Osteoblast (primary cell): ENCODE measurements around the gene YWHAE. TPM values are rescaled to one million over a fixed set of nuclear protein-coding genes. Genes with fewer than 3 reads are reported as not detected.

Experiments
- DNase-seq: peaks from one replicate; pipeline ENCODE4 v3.0.0; 2011; ENCODE audit warnings: low spot score, mixed read lengths; ENCODE audit not compliant: insufficient read length; ENCODE audit errors: missing footprints
- H2AFZ ChIP-seq: 2 replicates; pipeline ENCODE4 v1.6.0; 2011; ENCODE audit warnings: mild to moderate bottlenecking, low read length
- H3K27ac ChIP-seq: 2 replicates; pipeline ENCODE4 v1.5.1; 2011; ENCODE audit warnings: mild to moderate bottlenecking, low read depth, low read length, moderate library complexity
- H3K27me3 ChIP-seq: 2 replicates; pipeline ENCODE4 v1.6.0; 2012; ENCODE audit warnings: mild to moderate bottlenecking, control low read depth, inconsistent platforms, low read length, moderate library complexity; ENCODE audit not compliant: insufficient read depth
- H3K36me3 ChIP-seq: 2 replicates; pipeline ENCODE4 v1.5.1; 2011; ENCODE audit warnings: mild to moderate bottlenecking, low read length, control low read depth, moderate library complexity; ENCODE audit not compliant: insufficient read depth
- H3K4me1 ChIP-seq: 2 replicates; pipeline ENCODE4 v1.5.1; 2011; ENCODE audit warnings: mild to moderate bottlenecking, low read length, control low read depth, moderate library complexity; ENCODE audit not compliant: insufficient read depth
- H3K4me2 ChIP-seq: 2 replicates; pipeline ENCODE4 v1.6.0; 2011; ENCODE audit warnings: mild to moderate bottlenecking, low read length; ENCODE audit not compliant: insufficient read depth
- H3K4me3 ChIP-seq: fragments of 200-600 bp; sonication (generic); 3 replicates; pipeline ENCODE4 v1.5.1; 2012; ENCODE audit warnings: mild to moderate bottlenecking, low read length, inconsistent platforms; ENCODE audit not compliant: insufficient read depth
- H3K79me2 ChIP-seq: 2 replicates; pipeline ENCODE4 v1.6.0; 2012; ENCODE audit warnings: mild to moderate bottlenecking, low read length, control low read depth, inconsistent platforms; ENCODE audit not compliant: insufficient read depth
- H3K9me3 ChIP-seq: 2 replicates; pipeline ENCODE4 v1.5.1; 2011; ENCODE audit warnings: low read depth, low read length, control low read depth
- H4K20me1 ChIP-seq: 2 replicates; pipeline ENCODE4 v1.6.0; 2012; ENCODE audit warnings: mild to moderate bottlenecking, low read length, control low read depth; ENCODE audit not compliant: insufficient read depth
- total RNA-seq: library from RNA; depleted of rRNA; stranded (reverse); fragments of >200 nt; gene quantifications from 2 replicates; pipeline ENCODE4 v1.2.3, GENCODE V29; 2012
- TF ChIP-seq, protein P1 (sequence below): IDR thresholded peaks from 2 replicates; pipeline ENCODE4 v1.5.1; 2011; ENCODE audit warnings: mild to moderate bottlenecking, low read depth, low read length, moderate library complexity; ENCODE audit errors: extremely low read depth

The YWHAE gene
- total RNA-seq, 1 donor: 433 TPM

DNA sequence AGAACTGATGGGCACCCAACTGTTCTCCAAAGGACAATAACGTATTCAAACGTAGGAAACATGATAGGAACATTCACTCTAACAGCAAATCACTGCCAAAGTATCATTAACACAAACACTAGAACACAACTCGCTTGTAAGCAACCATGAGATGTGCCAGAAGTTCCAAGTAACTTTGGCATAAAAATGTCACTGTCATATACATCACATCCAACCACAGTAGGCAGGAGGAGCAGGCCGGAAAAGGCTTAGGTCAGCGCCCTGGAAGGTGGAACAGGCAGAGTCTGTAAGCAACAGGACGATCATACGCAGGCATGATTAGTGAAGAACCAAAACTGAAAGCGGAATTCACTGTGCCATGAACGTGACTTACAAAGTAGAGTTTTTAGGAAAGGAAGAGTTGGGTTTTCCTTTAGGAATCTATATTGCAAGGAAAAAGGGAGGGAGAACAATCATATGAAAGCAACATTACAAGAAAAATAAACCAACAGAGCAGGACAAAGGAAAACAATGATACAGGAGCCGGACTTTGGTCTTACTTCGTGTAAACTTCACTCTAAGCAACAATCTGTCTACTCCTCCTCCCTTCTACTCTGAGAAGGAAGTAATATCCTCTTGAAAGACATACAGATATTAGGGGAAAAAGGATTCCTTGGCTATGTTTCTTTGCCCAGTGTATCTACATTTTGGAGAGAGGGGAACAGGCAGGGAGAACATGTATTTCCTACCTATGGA is 52.3 kb downstream of the YWHAE start:
- Histone ChIP-seq H3K9me3 (no peaks in the 10 kb centered on the region), H3K27ac (peak overlapping the region; percentile 10), H3K79me2 (peaks cover 91% of the 10 kb centered on the region), H3K4me3 (peak overlapping the region; percentile 18), H3K27me3 (no peaks in the 10 kb centered on the region), H4K20me1 (peaks cover 53% of the 10 kb centered on the region), H3K36me3 (peaks cover 49% of the 10 kb centered on the region), H3K4me2 (peak overlapping the region; percentile 58), H3K4me1 (no peaks in the 10 kb centered on the region), H2AFZ (no peak overlapping the region)
- peak; percentile 80 for DNase-seq
- TF ChIP-seq, protein P1, sequence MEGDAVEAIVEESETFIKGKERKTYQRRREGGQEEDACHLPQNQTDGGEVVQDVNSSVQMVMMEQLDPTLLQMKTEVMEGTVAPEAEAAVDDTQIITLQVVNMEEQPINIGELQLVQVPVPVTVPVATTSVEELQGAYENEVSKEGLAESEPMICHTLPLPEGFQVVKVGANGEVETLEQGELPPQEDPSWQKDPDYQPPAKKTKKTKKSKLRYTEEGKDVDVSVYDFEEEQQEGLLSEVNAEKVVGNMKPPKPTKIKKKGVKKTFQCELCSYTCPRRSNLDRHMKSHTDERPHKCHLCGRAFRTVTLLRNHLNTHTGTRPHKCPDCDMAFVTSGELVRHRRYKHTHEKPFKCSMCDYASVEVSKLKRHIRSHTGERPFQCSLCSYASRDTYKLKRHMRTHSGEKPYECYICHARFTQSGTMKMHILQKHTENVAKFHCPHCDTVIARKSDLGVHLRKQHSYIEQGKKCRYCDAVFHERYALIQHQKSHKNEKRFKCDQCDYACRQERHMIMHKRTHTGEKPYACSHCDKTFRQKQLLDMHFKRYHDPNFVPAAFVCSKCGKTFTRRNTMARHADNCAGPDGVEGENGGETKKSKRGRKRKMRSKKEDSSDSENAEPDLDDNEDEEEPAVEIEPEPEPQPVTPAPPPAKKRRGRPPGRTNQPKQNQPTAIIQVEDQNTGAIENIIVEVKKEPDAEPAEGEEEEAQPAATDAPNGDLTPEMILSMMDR: no peak

DNA sequence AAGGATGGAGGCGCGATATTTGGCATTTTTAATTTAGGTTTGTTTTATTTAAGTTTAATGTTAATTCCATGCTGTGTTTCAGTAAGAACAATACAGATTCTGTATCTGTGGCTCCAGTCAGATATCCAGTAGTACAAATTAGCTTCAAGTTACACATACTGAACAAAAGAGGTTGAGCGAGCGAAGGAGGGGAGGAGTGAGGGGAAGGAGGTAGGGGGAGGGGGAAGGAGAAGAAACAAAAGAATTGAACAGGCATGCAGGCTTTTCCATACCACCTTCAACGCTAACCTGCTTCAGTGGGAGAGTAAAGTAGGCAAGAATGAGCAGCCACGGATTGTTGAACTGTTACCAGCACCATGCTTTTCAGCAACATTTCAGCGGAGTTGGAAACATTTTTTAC is 55.5 kb downstream of the YWHAE start:
- TF ChIP-seq, protein P1: no peak
- no peak overlapping the region for H3K27ac ChIP-seq
- peaks cover 59% of the 10 kb centered on the region for H3K79me2 ChIP-seq
- H3K9me3 ChIP-seq: no peaks in the 10 kb centered on the region
- H3K27me3 ChIP-seq: no peaks in the 10 kb centered on the region
- peaks cover 33% of the 10 kb centered on the region for H4K20me1 ChIP-seq
- H3K4me2 ChIP-seq: no peak overlapping the region
- no peak overlapping the region for H3K4me3 ChIP-seq
- no peak overlapping the region for H2AFZ ChIP-seq
- H3K4me1 ChIP-seq: no peaks in the 10 kb centered on the region
- peaks cover 39% of the 10 kb centered on the region for H3K36me3 ChIP-seq
- DNase-seq: no peak

DNA sequence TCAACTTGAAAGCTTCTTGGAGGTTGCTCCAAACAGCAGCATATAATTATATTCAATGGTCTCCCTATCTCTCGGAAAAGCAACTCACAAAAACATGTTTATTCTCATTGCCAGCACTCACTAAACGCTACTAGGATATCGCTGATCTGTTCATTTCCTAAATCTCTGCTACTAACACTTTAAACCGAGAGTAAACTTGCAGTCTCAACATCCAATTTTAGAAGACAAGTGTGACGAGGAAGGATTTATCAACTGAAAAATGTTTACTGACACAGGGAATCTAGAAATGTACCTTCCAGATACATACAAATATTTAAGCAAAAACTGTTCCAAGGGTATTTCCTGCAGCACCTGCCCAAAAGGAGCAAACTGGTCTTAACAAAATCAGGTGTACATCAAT is 56.5 kb downstream of the YWHAE start:
- peaks cover 39% of the 10 kb centered on the region for H3K36me3 ChIP-seq
- H3K4me3 ChIP-seq: no peak overlapping the region
- TF ChIP-seq, protein P1: no peak
- no peaks in the 10 kb centered on the region for H3K4me1 ChIP-seq
- no peaks in the 10 kb centered on the region for H3K27me3 ChIP-seq
- H3K4me2 ChIP-seq: no peak overlapping the region
- no peaks in the 10 kb centered on the region for H3K9me3 ChIP-seq
- no peak for DNase-seq
- peaks cover 49% of the 10 kb centered on the region for H3K79me2 ChIP-seq
- H4K20me1 ChIP-seq: peaks cover 30% of the 10 kb centered on the region
- H3K27ac ChIP-seq: no peak overlapping the region
- no peak overlapping the region for H2AFZ ChIP-seq

- H3K27ac ChIP-seq: no peak overlapping the region
- H3K4me3 ChIP-seq: no peak overlapping the region
- no peaks in the 10 kb centered on the region for H3K27me3 ChIP-seq
- peaks cover 28% of the 10 kb centered on the region for H3K36me3 ChIP-seq
- TF ChIP-seq, protein P1: no peak
- no peak overlapping the region for H2AFZ ChIP-seq
- H3K4me1 ChIP-seq: no peaks in the 10 kb centered on the region
- no peak overlapping the region for H3K4me2 ChIP-seq
- H3K79me2 ChIP-seq: peaks cover 18% of the 10 kb centered on the region
- H4K20me1 ChIP-seq: peaks cover 3% of the 10 kb centered on the region
- DNase-seq: no peak
- no peaks in the 10 kb centered on the region for H3K9me3 ChIP-seq
Measured at GRCh38 chr17:1340371-1340770, 59.7 kb downstream of the YWHAE start.
